ENCODE results near the gene KRT31.

Gene KRT31

GRCh38 chr17:41439375-41439774 is 42.0 kb upstream of the KRT31 start:
- Histone ChIP-seq H3K36me3 (ENCODE audit: insufficient read depth, low read length) (no peaks in the 10 kb centered on the region), H3K79me2 (ENCODE audit: insufficient read depth, low read length) (no peaks in the 10 kb centered on the region), H3K4me1 (ENCODE audit: insufficient read depth, low read length, severe bottlenecking) (no peaks in the 10 kb centered on the region), H4K20me1 (ENCODE audit: insufficient read depth, low read length) (no peaks in the 10 kb centered on the region; the same call in 1 of the 2 replicates), H3K9me2 (ENCODE audit: low read depth, low read length) (no peaks in the 10 kb centered on the region), H2AFZ (ENCODE audit: low read length) (no peak overlapping the region), H3K9ac (ENCODE audit: low read length) (no peak overlapping the region), H3K4me2 (ENCODE audit: low read length) (no peak overlapping the region), H3F3A (ENCODE audit: insufficient read depth, low read length) (no peaks in the 10 kb centered on the region), H3K27me3 (ENCODE audit: insufficient read depth, low read length) (0 out of 2 replicates have a peak, but pooled peaks cover 4% of the 10 kb centered on the region), H3K9me3 (ENCODE audit: low read length) (no peaks in the 10 kb centered on the region), H3K4me3 (ENCODE audit: low read depth, low read length, poor library complexity, severe bottlenecking) (no peak overlapping the region), H3K27ac (ENCODE audit: low read depth, low read length, poor library complexity, severe bottlenecking) (no peak overlapping the region)
- TF ChIP-seq EZH2 (IDR thresholded peaks at IDR 0.05; ENCODE audit: borderline replicate concordance, low read length) (no peak), CTCF (IDR thresholded peaks at IDR 0.05; ENCODE audit: low read length) (no peak)

- Histone ChIP-seq H4K20me1 (ENCODE audit: insufficient read depth, low read length) (no peaks in the 10 kb centered on the region; the same call in 1 of the 2 replicates), H3K9me3 (ENCODE audit: low read length) (no peaks in the 10 kb centered on the region), H3K4me1 (ENCODE audit: insufficient read depth, low read length, severe bottlenecking) (no peaks in the 10 kb centered on the region), H3K79me2 (ENCODE audit: insufficient read depth, low read length) (no peaks in the 10 kb centered on the region), H3K27ac (ENCODE audit: low read depth, low read length, poor library complexity, severe bottlenecking) (no peak overlapping the region), H2AFZ (ENCODE audit: low read length) (no peak overlapping the region), H3K9me2 (ENCODE audit: low read depth, low read length) (no peaks in the 10 kb centered on the region), H3K36me3 (ENCODE audit: insufficient read depth, low read length) (no peaks in the 10 kb centered on the region), H3K4me2 (ENCODE audit: low read length) (no peak overlapping the region), H3F3A (ENCODE audit: insufficient read depth, low read length) (no peaks in the 10 kb centered on the region), H3K27me3 (ENCODE audit: insufficient read depth, low read length) (0 out of 2 replicates have a peak, but pooled peaks cover 4% of the 10 kb centered on the region), H3K9ac (ENCODE audit: low read length) (no peak overlapping the region), H3K4me3 (ENCODE audit: low read depth, low read length, poor library complexity, severe bottlenecking) (no peak overlapping the region)
- TF ChIP-seq EZH2 (IDR thresholded peaks at IDR 0.05; ENCODE audit: borderline replicate concordance, low read length): no peak
- no peak for TF ChIP-seq CTCF (IDR thresholded peaks at IDR 0.05; ENCODE audit: low read length)
Measured at GRCh38 chr17:41437769-41438168, 40.4 kb upstream of the KRT31 start.

GRCh38 chr17:41437254-41437653 is 39.8 kb upstream of the KRT31 start:
- Histone ChIP-seq H3K27ac (ENCODE audit: low read depth, low read length, poor library complexity, severe bottlenecking) (no peak overlapping the region), H4K20me1 (ENCODE audit: insufficient read depth, low read length) (no peaks in the 10 kb centered on the region; the same call in 1 of the 2 replicates), H3K4me2 (ENCODE audit: low read length) (no peak overlapping the region), H3K9me3 (ENCODE audit: low read length) (no peaks in the 10 kb centered on the region), H3K9me2 (ENCODE audit: low read depth, low read length) (no peaks in the 10 kb centered on the region), H3F3A (ENCODE audit: insufficient read depth, low read length) (no peaks in the 10 kb centered on the region), H3K9ac (ENCODE audit: low read length) (no peak overlapping the region), H2AFZ (ENCODE audit: low read length) (no peak overlapping the region), H3K27me3 (ENCODE audit: insufficient read depth, low read length) (no peaks in the 10 kb centered on the region), H3K4me1 (ENCODE audit: insufficient read depth, low read length, severe bottlenecking) (no peaks in the 10 kb centered on the region), H3K79me2 (ENCODE audit: insufficient read depth, low read length) (no peaks in the 10 kb centered on the region), H3K36me3 (ENCODE audit: insufficient read depth, low read length) (no peaks in the 10 kb centered on the region), H3K4me3 (ENCODE audit: low read depth, low read length, poor library complexity, severe bottlenecking) (no peak overlapping the region)
- TF ChIP-seq CTCF (IDR thresholded peaks at IDR 0.05; ENCODE audit: low read length): no peak
- TF ChIP-seq EZH2 (IDR thresholded peaks at IDR 0.05; ENCODE audit: borderline replicate concordance, low read length): no peak
